GM19238 (cell line): ENCODE results near the gene RPP25.

ENCODE experiments used
- DNase-seq: peaks from one replicate; pipeline ENCODE4 v3.0.0; 2011; ENCODE audit warnings: low spot score; ENCODE audit not compliant: insufficient read length

Gene RPP25

DNA sequence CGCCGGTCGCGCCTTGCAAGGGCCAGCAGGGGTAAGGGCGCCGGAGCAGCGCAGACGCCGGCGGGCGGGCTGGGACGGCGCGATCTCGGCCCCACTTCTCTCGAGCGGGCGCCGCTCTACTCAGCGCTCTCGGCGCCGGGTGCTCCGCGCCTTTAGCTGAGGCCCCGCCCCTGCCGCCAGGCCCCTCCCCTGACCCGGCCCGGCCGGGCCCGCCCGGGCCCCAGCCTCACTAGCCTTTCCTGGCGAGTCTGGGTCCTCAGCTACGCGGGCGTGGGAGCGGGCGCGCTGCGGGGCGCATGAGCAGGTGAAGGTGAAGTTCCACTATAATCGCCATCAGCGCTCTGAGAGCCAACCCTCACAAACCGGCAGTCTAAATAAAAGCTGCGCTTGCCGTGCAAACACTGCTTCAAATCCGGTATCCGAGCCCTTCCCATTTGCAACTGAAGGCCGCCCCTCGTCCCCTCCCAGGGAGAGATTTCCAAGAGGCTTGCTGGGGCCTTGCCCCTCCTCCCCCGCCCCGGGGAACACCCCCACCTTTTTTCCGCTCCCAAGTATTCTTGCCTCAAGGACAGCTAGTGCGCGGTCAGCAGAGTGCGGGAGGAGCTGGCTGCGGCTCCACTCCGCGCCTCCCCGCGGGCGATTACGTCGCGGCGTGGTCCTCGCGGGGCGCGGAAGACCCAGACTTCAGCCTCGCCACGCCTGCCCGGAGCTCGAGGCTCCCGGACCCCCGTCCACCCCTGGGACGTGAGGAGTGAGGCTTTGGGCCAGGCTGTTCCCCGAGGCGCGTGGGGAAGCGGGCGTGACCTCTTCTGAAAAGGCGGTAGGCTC, at the start of gene RPP25:
Gene RPP25, minus strand, starts transcription at position 125 of the 828 bp plus-strand sequence. CDS start 189 bp downstream, outside the sequence.
- peak; percentile 67 for DNase-seq

- no peak for DNase-seq
Measured at GRCh38 chr15:75002398-75002797, 45.8 kb upstream of the RPP25 start.

- DNase-seq: no peak
Measured at GRCh38 chr15:75001310-75001709, 44.7 kb upstream of the RPP25 start.

DNA sequence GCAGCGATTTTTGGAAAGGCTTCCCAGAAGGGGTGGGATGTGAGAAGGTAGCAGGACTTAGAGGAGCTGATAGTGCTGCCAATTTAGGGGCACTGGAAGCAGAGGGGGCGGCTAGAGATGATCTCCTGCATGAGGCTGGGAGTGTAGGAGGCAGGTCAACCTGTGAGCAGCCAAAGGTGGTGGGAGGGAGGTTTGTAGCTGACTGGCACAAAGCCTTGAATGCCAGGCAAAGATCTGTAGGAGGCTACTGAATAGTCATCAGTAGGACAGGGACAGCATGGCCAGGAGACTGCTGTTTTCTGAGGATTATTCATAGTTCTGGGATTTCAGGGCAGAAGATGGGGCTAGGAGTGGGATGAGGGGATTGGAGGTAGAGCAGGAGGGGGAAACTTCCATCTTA, 41.0 kb upstream of the RPP25 start:
- no peak for DNase-seq

DNA sequence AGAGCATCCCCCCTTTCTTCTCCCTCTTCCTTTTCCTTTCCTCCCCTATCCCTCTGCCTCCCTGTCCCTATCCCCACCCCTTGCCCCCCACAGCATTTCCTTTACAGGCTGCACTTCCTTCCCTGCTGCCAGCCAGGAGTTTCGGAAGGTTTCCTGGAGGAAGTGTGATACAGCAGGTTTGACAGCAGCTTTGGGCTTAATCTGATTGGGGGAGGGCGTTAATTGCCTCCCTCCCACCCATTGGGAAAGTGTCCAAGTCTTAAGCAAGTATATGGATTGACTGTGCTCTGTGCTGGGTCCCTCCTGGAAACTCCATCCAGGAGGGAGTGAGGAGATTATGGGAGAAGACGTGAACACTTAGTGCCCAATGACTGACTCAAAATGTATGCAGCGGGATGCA, 40.6 kb upstream of the RPP25 start:
- no peak for DNase-seq

- no peak for DNase-seq
Measured at GRCh38 chr15:74995779-74996765, 39.5 kb upstream of the RPP25 start.

DNA sequence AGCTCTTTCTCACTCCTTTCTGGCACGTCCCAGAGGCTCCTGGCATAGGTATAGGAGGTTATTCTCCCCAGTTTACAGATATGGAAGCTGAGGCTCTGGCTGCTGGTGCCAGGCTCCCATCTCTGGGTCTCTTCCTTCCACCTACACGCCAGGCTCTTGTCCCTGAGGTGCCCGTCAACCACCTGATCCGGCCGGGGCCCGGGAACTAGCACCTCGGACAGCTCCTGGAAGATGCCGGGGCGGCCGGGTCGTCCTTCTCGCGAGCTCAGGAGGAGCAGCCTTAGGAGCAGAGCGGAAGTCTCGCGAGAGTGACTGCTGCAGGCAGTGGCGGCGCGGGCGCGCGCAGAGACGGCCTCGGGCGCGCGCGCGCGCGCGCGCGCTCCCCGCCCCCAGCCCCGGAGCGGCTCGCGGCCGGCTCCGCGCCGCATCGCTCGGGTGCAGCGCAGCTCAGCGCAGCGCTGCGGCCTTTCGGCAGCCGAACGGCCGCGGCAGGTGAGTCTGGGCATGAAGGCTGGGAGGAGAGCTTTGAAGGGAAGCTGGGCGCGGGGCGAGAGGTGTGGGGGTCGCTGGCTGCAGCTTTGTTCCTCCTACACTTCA, 38.7 kb upstream of the RPP25 start, which contains the start of gene SCAMP5:
Gene SCAMP5, plus strand, starts transcription at position 382 of the 597 bp plus-strand sequence. CDS start 16,277 bp downstream, outside the sequence.
- DNase-seq: peak; percentile 97

GRCh38 chr15:74994685-74995084, 38.1 kb upstream of the RPP25 start:
- DNase-seq: no peak

DNA sequence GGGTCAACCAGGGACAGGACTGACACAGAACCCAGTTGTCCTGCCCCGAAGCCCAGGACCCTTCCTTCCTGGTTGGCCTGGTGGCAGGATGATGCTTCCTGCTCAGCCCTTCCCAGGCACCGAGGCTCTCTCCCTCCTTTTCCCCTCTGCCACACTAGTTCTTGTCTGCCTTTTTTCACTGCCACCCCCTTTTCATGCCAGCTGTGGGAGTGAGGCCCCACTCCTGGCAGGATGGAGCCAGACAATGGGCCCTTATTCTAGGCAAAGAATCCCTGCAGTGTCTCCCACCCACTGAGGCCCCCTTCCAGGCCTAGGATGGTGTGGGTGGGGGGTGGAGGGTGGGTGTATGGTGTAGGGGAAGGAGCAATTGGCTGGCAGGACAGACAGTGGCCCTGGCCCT, 37.7 kb upstream of the RPP25 start:
- DNase-seq: no peak

GRCh38 chr15:74992619-74993018, 36.0 kb upstream of the RPP25 start:
- DNase-seq: no peak

- DNase-seq: no peak
Measured at GRCh38 chr15:74989527-74989926, 33.0 kb upstream of the RPP25 start.

DNA sequence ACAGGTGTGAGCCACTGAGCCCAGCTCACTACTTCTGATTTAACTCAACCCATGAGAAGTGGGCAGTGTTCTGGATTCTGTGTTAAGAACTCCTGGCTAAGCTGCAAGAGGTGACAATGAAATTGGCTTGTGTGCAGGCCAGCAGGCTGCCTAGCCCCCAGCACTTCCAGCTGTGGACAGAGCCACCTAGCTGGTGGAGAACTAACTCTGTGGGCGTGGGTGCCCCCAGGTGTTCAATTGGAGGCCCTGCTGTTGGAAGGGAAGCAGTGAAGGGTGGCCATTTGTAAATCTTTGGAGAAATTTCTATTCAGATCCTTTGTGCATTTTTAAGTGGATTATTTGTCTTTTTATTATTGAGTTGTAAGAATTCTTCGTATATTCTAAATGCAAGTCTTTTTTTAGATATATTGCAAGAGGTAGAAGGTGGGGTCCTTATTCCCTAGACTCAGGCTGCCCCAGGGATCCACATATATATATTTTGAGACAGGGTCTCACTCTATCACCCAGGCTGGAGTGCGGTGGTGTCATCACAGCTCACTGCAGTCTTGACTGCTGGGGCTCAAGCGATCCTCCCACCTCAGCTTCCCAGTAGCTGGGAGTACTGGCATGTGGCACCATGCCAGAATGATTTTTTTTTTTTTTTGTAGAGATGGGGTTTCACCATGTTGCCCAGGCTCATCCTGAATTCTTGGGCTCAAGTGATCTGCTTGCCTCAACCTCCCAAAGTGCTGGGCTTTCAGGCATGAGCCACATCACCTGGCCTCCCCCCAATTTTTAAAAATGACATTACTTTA, 31.6 kb upstream of the RPP25 start:
- no peak for DNase-seq

DNA sequence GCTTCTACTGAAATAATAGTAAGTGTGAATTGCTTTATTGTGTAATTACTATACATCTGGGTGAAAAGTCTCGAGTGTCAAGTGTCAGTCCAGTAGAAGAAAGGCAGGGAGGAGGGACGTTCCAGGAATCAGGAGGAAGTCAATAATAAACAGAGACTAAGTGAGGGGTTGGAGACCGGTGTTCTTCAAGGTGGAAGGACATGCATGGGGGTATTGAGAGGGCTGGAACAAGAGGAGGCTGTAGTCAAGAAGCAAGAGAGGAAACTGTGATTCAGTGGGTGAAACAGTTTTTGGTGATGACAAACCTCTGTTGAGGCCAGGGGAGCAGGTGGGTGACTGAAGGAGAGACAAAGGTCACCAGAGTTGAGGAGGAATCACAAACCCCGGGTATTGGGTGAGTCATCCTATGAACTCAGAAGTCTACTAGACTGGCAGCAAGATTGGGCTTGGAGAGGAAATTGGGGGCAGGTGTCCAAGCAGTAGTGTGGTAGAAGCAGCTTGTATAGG, 27.2 kb upstream of the RPP25 start:
- DNase-seq: no peak

DNA sequence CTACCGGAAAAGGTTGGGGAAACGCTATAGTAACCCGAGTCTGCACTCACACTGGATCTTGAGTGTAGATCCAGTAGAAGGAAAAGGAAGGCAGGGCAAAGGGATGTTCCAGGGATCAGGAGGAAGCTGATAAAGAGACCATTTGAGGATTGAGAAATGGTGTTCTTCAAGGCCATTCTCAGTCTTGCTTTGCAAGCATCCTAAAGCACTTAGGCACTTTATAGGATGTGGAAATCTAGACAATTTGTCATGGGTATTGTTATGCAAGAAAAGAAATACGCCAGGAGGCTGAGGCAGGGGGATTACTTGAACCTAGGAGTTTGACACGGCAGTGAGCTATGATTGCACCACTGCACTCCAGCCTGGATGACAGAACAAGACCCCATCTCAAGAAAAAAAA, 25.6 kb upstream of the RPP25 start:
- no peak for DNase-seq

DNA sequence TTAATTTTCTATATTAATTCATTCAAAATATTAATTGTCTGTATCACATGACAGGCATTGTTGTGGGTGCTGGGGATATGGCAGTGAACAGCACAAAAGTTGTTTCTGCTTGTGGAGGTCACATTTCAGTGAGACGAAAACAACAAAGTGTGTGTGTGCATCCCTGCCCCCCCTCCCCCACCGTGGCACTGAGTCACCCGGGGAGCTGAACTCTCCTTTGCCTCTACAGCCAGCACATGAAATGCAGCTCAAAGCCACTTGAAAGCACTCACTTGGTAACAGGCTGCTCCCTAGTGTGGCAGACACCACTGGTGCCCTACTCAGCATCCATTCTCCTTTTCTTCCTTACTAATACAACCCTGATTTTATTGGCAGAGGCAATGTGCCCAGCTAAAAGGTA, 21.9 kb upstream of the RPP25 start:
- no peak for DNase-seq

DNA sequence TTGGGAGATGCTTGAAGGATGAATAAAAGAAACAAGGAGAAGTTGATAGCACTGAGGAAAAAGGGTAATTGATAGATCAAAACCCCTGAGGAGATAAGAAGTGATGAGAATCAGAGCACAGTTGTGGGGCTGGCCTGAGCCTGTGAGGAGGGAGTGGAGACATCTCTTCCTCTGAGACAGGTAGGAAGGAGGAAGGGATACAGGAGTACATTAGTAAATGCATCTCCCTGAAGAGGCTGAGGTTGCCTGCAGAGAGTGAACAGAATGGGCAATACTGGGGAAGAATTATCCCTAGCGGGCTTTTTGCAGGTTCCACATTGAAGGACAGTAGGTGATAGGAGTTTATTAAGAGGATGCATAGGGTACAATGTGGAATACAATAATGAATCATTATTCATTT, 21.5 kb upstream of the RPP25 start:
- no peak for DNase-seq

DNA sequence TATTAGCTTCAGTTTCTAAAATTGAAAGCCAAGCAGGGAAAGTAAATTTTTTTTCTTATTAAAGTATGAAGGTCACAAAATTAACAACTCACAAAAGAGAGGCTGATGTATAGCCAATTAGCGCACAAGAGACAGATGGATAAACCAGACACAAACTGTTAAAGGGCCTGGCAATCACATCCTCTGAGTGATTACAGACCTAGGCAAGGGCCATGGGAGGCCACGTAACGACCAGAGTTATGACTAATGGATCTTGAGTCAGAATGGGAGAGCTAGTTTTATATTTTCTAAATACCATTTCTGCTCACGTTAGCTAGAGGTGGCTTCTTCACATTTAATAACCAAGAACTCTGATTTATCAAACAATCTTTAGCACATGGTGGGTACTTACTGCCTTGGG, 21.0 kb upstream of the RPP25 start:
- DNase-seq: no peak

- DNase-seq: no peak
Measured at GRCh38 chr15:74976159-74976558, 19.6 kb upstream of the RPP25 start.

DNA sequence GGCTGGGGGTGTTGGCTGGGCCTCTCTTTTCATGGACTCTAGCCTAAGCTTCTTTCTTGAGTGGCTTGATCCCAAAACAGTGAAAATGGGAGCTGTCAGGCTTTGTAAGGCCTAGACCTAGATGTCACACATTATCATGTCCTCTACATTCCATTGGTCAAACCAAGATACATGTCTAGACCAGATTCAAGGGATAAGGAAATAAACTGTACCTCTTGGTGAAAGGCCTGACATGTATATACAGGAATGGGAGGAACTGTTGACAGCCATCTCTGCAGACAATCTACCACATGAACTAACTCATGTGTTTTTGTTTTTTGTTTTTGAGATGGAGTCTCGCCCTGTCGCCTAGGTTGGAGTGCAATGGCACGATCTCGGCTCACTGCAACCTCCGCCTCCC, 11.1 kb upstream of the RPP25 start:
- DNase-seq: no peak

- DNase-seq: no peak
Measured at GRCh38 chr15:74964794-74965193, 8.2 kb upstream of the RPP25 start.

GRCh38 chr15:74963213-74963612, 6.6 kb upstream of the RPP25 start:
- DNase-seq: no peak
